GM23338 (cell line): ENCODE results near the gene CCBE1.

Experiments used
- CREB1 ChIP-seq: fragments of 250-450 bp; sonication (Bioruptor Pico); IDR thresholded peaks from 2 replicates; pipeline ENCODE4 v1.5.0; 2020; ENCODE audit warnings: low read depth, mild to moderate bottlenecking, moderate library complexity
- CTCF ChIP-seq, 2 experiments: fragments of 200-600 bp in 1 of 2; sonication (generic) in 1 of 2; conservative IDR thresholded peaks; 2 replicates each; pipeline versions ENCODE4 v1.5.1 to v1.6.1; 2016 to 2017; ENCODE audit warnings: antibody characterized with exemption in 2 of 2, low read depth in 2 of 2, mild to moderate bottlenecking in 2 of 2, moderate library complexity in 1 of 2
- EZH2 ChIP-seq: fragments of 200-600 bp; sonication (generic); IDR thresholded peaks from one replicate; pipeline ENCODE4 v1.8.0; 2017; ENCODE audit warnings: antibody characterized with exemption, mild to moderate bottlenecking, low read depth; ENCODE audit not compliant: unreplicated experiment
- EZH2phosphoT487 ChIP-seq: fragments of 200-600 bp; sonication (generic); IDR thresholded peaks from one replicate; pipeline ENCODE4 v1.8.1; 2018; ENCODE audit warnings: antibody characterized with exemption; ENCODE audit not compliant: unreplicated experiment
- JUNB ChIP-seq: IDR thresholded peaks from one replicate; pipeline ENCODE4 v1.6.1; 2016; ENCODE audit warnings: antibody characterized with exemption; ENCODE audit not compliant: unreplicated experiment
- POLR2AphosphoS5 ChIP-seq: IDR thresholded peaks from 2 replicates; pipeline ENCODE4 v1.6.1; 2016; ENCODE audit warnings: antibody characterized with exemption, low read depth
- REST ChIP-seq: IDR thresholded peaks from one replicate; pipeline ENCODE4 v1.6.1; 2018; ENCODE audit warnings: antibody characterized with exemption; ENCODE audit not compliant: unreplicated experiment
- ZNF331 ChIP-seq: fragments of 250-450 bp; sonication (Bioruptor Pico); IDR thresholded peaks from 2 replicates; pipeline ENCODE4 v1.5.0; 2020; ENCODE audit warnings: low read depth, mild to moderate bottlenecking, moderate library complexity
- ZNF462 ChIP-seq: fragments of 250-450 bp; sonication (Bioruptor Pico); IDR thresholded peaks from 2 replicates; pipeline ENCODE4 v1.5.0; 2020; ENCODE audit warnings: mild to moderate bottlenecking, moderate library complexity

- TF ChIP-seq CTCF (conservative IDR thresholded peaks at IDR 0.05; ENCODE audit: low read depth in 2 of 2) = no peak
- no peak for TF ChIP-seq EZH2
- no peak for TF ChIP-seq CREB1
- TF ChIP-seq ZNF462 = no peak
- TF ChIP-seq JUNB = no peak
- TF ChIP-seq POLR2AphosphoS5 = no peak
- no peak for TF ChIP-seq REST
- TF ChIP-seq ZNF331 = no peak
- TF ChIP-seq EZH2phosphoT487 = no peak
Measured at GRCh38 chr18:59671551-59671950, 25.7 kb downstream of the CCBE1 start.
